RWPE1 (cell line): ENCODE measurements around the gene ZYG11B.
A peak's percentile ranks its signal among the peaks of the same experiment; 100 is the strongest.

Experiments
- CTCF ChIA-PET: fragments of 350-600 bp; sonication (Branson Sonifier 250); formaldehyde crosslinking; extraction: SDS; loops from one replicate; lab custom pipeline; 2021; lab: Yijun Ruan, JAX
- POLR2A ChIA-PET: fragments of 400-600 bp; formaldehyde crosslinking; extraction: SDS; loops from one replicate; lab custom pipeline; 2020; ENCODE audit warnings: antibody characterized with exemption; ENCODE audit not compliant: low non-redundant PET; lab: Yijun Ruan, JAX
- DNase-seq: peaks from one replicate; pipeline ENCODE4 v3.0.0; 2012; ENCODE audit warnings: low spot score
- H3K27ac ChIP-seq: fragments of 450-650 bp; 2 replicates; pipeline ENCODE4 v1.5.1; 2017
- CTCF ChIP-seq: fragments of 450-650 bp; conservative IDR thresholded peaks from 2 replicates; pipeline ENCODE4 v1.5.1; 2017; ENCODE audit warnings: low read depth, mild to moderate bottlenecking

The ZYG11B gene

DNA sequence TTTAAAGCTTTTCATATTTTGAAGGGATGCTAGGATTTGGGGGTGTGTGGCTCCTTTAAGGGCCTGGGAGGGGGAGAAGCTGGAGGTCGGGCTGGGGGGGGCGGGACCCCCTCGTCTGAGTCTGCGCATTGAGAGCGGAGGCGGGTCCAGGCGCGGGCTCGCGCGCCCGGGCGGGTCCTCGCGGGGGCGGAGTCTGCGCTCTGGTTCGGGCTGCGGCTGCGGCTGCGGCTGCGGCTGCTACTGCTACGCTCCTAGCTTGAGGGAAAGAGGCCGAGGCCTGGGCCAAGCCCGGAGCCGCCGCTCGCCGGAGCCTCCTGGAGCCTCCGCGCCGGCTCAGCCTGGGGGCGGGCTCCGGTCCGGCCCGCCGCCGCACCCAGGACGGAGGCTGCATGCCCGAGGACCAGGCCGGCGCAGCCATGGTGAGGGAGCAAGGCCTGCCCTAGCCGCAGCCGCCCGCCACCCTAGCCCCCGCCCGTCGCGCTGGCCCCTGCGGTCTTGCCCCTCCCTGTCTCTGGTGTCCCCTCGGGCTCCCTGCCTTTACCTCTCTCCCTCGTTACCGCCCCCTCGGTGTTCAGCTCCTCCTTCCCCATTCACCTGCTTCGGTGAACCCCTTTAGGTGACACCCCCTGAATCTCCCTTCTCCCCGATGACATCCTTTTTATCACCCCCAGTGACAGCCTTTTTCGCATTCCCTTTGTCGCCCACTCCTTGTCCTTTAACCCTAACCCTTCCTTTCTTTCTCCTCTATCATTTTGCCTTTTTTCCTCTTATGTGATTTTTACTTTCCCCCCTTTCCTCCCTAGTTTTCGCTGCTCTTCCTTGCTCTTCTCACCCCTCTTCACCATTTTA is at the start of gene ZYG11B:
ZYG11B (plus strand) TSS at position 189 of the 849 bp plus-strand sequence; CDS start at position 390, 201 bp downstream.
- POLR2A ChIA-PET, result no interaction called here
- peak; percentile 99 for DNase-seq
- CTCF ChIA-PET, result interaction anchor here (0.5 to 0.6 kb wide), 2 partner anchors 15 to 46 kb away, joined by 3 to 7 read pairs; no protein-coding TSS in a partner anchor
- TF ChIP-seq CTCF, result no peak
- H3K27ac ChIP-seq, result peak within 1 kb of the TSS; percentile 83

DNA sequence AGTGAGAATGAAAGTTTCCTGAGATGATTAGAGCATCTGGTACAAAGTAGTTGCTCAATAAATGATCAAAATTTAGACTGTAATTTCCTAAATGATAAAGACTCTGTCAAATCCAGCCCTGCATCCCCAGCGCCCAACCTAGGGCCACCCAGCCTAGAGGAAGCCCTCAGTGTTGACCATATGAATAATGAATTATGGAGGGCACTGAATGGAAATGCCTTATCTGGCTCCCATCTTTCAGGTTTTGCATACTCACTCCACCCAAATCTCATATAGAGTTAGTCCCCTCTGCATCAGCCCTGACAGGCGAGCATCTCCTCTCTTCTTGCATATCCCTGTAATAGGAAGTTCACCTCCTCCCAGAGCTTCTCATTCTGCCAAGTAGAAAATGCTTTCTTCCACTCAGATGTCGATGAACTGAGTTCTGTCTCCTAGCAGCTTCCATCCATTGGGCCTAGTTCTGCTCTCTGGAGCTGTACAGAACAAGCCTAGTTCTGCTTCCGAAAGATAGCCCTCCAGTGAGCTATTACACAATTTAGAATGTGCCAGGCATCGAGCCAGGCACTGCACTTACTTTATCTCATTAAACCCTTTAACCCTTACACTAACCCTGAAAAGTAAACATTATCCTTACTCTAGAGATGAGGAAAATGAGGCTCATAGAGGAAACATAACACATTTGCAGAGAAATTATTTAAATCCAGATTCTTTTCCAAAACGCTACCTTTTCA is 49.0 kb upstream of the ZYG11B start:
- CTCF ChIA-PET, result no interaction called here
- no peak for TF ChIP-seq CTCF
- H3K27ac ChIP-seq, result no peak overlapping the region
- DNase-seq, result no peak
- POLR2A ChIA-PET, result no interaction called here

DNA sequence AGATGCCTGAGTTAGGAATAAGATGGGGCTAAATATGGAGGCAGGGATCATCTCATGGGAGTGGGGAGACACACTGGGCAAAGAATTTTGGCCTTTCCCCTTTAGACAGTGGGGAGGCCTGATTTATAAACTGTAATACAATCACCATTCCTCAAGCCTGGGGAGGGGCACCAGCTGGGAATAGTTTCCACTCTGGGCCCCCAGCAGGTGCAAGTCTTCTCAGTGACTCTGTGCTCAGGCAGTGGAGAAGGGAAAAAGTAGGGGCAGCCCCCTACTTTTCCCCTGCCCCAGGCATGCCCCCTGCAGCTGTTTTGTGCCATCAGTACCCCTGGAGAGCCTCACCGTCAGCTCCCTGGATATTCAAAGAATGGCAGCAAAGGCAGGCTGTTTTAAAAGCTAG is 47.2 kb upstream of the ZYG11B start:
- TF ChIP-seq CTCF, result no peak
- CTCF ChIA-PET, result interaction anchor here (0.6 kb wide), 1 partner anchor 326 kb away, joined by 3 read pairs; no protein-coding TSS in a partner anchor

GRCh38 chr1:52679498-52679897 is 46.8 kb upstream of the ZYG11B start:
- no peak overlapping the region for H3K27ac ChIP-seq
- DNase-seq, result no peak
- ChIA-PET CTCF (no interaction called here), POLR2A (interaction anchor here (0.6 kb wide), 1 partner anchor 128 kb away, joined by 3 read pairs; no protein-coding TSS in a partner anchor)
- no peak for TF ChIP-seq CTCF

More for the DNA sequence above, 47.2 kb upstream of the ZYG11B start:
- no peak overlapping the region for H3K27ac ChIP-seq
- POLR2A ChIA-PET, result no interaction called here
- DNase-seq, result no peak

DNA sequence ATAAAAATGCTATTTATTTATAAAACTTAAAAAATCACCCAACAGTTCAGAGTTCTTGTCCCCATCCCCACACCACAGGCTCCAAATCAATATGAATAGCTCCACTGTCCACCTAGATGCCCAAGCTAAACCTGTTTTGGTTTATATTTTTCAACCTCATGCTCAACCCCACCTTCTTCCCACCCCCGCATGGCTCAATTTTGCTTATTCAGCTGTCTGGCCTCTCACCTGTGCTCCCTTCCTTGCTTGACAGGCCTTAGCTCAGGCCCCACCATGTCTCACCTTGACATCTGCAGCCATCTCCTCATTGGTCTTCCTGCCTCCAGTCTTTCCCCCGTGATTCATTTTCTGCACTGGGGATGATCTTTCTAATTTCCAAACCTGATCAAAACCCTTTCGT is 45.9 kb upstream of the ZYG11B start:
- ChIA-PET CTCF (interaction anchor here (0.5 kb wide), 1 partner anchor 254 kb away, joined by 5 read pairs; no protein-coding TSS in a partner anchor), POLR2A (no interaction called here)
- DNase-seq, result no peak
- H3K27ac ChIP-seq, result no peak overlapping the region
- TF ChIP-seq CTCF, result no peak

- H3K27ac ChIP-seq, result no peak overlapping the region
- no peak for DNase-seq
- no peak for TF ChIP-seq CTCF
- POLR2A ChIA-PET, result no interaction called here
- CTCF ChIA-PET, result no interaction called here
Observed at GRCh38 chr1:52681136-52681535, 45.1 kb upstream of the ZYG11B start.
